Duodenal mucosa (tissue), 2 donors: ENCODE results near the gene CRTC1.

Source experiments
- H3K27ac ChIP-seq: one replicate; pipeline ENCODE4 v1.7.0; 2013; ENCODE audit warnings: low read depth, low read length
- H3K27me3 ChIP-seq, 2 donors: one replicate each; pipeline ENCODE4 v1.7.0; 2013; ENCODE audit warnings: low read length in 2 of 2, control low read depth in 1 of 2; ENCODE audit not compliant: insufficient read depth in 2 of 2, control insufficient read depth in 1 of 2
- H3K36me3 ChIP-seq, 2 donors: one replicate each; pipeline ENCODE4 v1.7.0; 2013; ENCODE audit warnings: low read length in 2 of 2, control low read depth in 1 of 2; ENCODE audit not compliant: insufficient read depth in 2 of 2, control insufficient read depth in 1 of 2
- H3K4me1 ChIP-seq, 2 donors: one replicate each; pipeline ENCODE4 v1.7.0; 2013; ENCODE audit warnings: low read length in 2 of 2, control low read depth in 1 of 2; ENCODE audit not compliant: insufficient read depth in 2 of 2, control insufficient read depth in 1 of 2
- H3K4me3 ChIP-seq, 2 donors: one replicate each; pipeline ENCODE4 v1.7.0; 2013; ENCODE audit warnings: low read length in 2 of 2, low read depth in 1 of 2
- H3K9ac ChIP-seq, 2 donors: one replicate each; pipeline ENCODE4 v1.7.0; 2013; ENCODE audit warnings: low read length in 2 of 2, low read depth in 1 of 2
- H3K9me3 ChIP-seq, 2 donors: one replicate each; pipeline ENCODE4 v1.7.0; 2013; ENCODE audit warnings: low read length in 2 of 2, control low read depth in 1 of 2; ENCODE audit not compliant: control insufficient read depth in 1 of 2

CRTC1 gene

DNA sequence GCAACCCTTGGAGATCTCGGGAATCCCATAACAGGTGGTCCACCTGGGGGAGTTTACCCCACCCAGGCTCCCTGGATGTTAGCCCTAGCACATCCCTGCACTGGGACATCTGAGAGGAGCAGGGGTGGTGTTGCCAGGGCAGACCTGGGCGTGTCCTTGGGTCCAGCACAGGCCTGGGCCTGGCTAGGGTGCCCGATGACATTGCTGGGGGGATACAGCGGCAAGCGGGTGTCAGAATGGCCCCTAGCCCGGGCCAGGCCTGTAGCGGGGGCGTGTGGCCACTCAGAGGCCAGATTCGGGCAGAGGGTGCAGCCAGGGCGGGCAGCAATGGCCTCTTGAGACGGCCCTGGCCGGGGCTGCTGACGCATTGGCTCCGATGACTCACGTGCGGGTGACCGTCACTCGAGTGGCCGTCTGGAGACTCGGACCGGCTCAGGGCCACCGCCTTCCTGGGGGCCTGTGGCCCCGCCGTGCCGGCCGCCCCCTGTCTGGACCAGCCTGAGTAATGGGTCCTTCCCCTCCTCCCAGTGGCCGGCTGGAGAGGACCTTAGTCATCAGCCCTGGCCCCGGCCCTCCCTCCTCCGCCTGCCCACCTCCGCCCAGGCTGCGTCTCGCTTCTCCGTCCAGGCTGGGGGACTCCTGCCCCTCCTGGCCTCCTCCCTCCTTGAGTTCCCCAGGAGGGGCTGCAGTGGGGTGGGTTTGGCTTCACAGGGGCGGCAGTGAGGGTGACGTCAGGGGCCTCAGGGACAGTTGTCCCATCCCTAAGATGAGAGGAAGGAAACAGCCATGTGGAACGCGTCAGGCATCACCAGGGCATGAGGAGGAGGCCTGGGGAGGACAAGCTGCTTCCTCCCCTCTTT, 23.2 kb upstream of the CRTC1 start:
- no peaks in the 10 kb centered on the region for H3K27me3 ChIP-seq
- H3K9me3 ChIP-seq = no peaks in the 10 kb centered on the region
- H3K4me1 ChIP-seq = peaks cover 3 to 8% of the 10 kb centered on the region in 2 donors
- H3K36me3 ChIP-seq = peaks cover 0 to 2% of the 10 kb centered on the region in 2 donors
- H3K4me3 ChIP-seq = no peak overlapping the region
- H3K9ac ChIP-seq = no peak overlapping the region
- H3K27ac ChIP-seq = peak overlapping the region; percentile 47

DNA sequence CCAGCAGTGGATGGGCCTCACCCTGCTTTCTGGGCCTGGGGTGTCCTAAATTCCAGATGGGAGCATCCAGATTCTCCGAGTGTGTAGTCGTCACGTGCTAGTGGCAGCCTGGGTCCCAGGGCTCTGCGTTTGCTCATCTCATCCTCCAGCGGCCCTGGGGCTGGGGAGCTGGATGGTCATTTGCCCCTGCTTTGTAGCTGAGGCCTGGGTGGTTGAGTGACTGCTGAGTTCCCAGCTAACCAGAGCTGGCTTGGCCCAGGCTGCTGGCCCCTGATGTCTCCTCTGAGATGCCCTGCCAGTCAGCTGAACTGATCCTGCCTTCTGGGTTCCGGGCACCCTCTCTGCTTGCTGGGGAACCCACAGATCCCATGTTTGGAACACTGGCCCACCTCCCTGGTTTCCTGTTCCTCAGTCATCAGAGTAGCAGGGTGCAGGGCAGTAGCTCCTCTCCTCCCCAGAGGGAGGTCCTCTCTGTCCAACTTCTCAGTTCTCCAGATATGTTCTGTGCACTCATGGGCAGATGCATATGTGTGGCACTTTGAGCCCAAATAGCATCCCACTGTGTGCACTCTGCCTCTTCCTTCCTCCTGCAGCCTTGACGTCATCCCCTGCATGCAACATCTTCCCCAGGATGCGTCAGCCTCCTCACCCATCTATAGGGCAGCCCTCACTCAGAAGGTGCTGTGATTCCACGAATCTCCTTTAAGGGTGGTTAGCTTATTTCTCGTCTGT, 22.4 kb upstream of the CRTC1 start:
- Histone ChIP-seq H3K36me3 (peaks cover 0 to 8% of the 10 kb centered on the region in 2 donors), H3K4me1 (peaks cover 3 to 8% of the 10 kb centered on the region in 2 donors), H3K9ac (no peak overlapping the region), H3K27me3 (no peaks in the 10 kb centered on the region), H3K27ac (peak overlapping the region; percentile 32), H3K9me3 (no peaks in the 10 kb centered on the region), H3K4me3 (no peak overlapping the region)

- Histone ChIP-seq H3K27ac (no peak overlapping the region), H3K4me1 (peaks cover 3 to 8% of the 10 kb centered on the region in 2 donors)
Observed at GRCh38 chr19:18662972-18663732, 20.3 kb upstream of the CRTC1 start.

GRCh38 chr19:18663940-18664530, 19.4 kb upstream of the CRTC1 start:
- no peak overlapping the region for H3K27ac ChIP-seq
- H3K9ac ChIP-seq = no peak overlapping the region
- no peaks in the 10 kb centered on the region for H3K27me3 ChIP-seq
- no peaks in the 10 kb centered on the region for H3K9me3 ChIP-seq
- no peak overlapping the region for H3K4me3 ChIP-seq
- H3K4me1 ChIP-seq = peaks cover under 1 to 3% of the 10 kb centered on the region in 2 donors
- H3K36me3 ChIP-seq = peaks cover 5 to 26% of the 10 kb centered on the region in 2 donors

More at GRCh38 chr19:18662972-18663732, 20.3 kb upstream of the CRTC1 start:
- peaks cover 1 to 18% of the 10 kb centered on the region in 2 donors for H3K36me3 ChIP-seq
- no peak overlapping the region for H3K4me3 ChIP-seq
- H3K27me3 ChIP-seq = no peaks in the 10 kb centered on the region
- H3K9ac ChIP-seq = no peak overlapping the region
- no peaks in the 10 kb centered on the region for H3K9me3 ChIP-seq

DNA sequence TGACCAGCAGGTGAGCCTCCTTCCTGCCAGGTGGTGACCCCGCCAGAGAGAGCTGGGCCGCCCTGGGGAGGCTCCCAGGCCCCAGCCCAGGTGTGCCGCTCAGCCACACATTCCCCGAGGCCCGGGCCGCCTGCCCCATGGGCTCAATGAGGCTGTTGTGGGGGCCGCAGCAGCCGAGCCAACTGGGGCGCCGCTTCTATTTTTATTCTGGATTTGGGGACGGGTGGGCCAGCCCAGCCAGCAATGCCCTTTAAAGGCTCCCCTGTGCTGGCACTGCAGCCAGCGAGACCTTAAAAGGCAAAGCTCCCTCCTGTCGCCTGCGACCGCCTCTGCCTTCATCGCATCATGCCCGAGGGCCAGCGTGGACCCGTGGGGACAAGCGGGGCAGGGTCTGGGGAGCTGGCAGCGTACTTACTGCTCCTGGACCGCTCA, 17.7 kb upstream of the CRTC1 start:
- Histone ChIP-seq H3K27me3 (no peaks in the 10 kb centered on the region), H3K27ac (no peak overlapping the region), H3K4me1 (no peaks in the 10 kb centered on the region), H3K4me3 (no peak overlapping the region), H3K36me3 (peaks cover 5 to 33% of the 10 kb centered on the region in 2 donors), H3K9me3 (no peaks in the 10 kb centered on the region), H3K9ac (no peak overlapping the region)

DNA sequence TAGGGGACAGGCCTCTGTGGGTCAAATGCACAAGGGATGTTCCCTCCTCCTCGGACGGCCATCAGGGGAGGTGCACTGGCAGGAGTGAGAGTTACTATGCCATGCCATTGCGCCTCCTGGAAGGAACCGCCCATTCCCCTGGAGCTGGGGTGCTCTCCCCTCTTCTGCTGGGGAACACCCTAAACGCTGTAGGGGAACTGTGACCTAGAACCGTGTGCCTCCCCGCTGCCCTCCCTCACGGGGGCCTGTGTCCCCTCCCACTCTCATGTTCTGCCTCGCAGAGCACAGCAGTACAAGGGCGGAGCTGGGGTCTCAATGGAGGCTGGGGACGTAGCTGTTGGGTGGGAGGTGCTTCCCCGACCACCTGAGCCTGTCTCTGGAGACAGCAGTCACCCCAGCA, 17.2 kb upstream of the CRTC1 start:
- Histone ChIP-seq H3K9ac (no peak overlapping the region), H3K27ac (no peak overlapping the region), H3K36me3 (peaks cover 5 to 33% of the 10 kb centered on the region in 2 donors), H3K4me1 (no peaks in the 10 kb centered on the region), H3K9me3 (no peaks in the 10 kb centered on the region), H3K27me3 (no peaks in the 10 kb centered on the region), H3K4me3 (no peak overlapping the region)

DNA sequence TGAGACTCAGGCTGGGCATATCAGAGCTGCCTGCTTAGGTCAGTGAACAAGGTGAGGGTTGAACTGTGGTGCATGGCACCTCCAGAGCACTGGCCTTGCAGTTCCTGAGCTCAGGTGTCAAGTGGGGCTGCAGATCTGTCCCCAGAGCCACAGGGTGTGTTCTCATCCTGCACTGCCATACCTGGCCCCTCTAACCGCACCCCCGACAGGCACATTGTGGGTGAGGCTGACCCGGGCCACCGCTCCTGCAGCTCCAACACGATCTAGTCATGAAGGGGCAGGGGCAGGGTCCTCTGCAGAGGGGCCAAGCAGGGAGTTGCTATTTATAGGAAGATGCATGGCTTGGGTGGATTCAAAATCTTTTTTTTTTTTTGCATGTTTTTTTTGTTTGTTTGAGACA, 16.7 kb upstream of the CRTC1 start:
- H3K4me3 ChIP-seq = no peak overlapping the region
- H3K4me1 ChIP-seq = no peaks in the 10 kb centered on the region
- no peak overlapping the region for H3K9ac ChIP-seq
- H3K27me3 ChIP-seq = no peaks in the 10 kb centered on the region
- H3K27ac ChIP-seq = no peak overlapping the region
- no peaks in the 10 kb centered on the region for H3K9me3 ChIP-seq
- H3K36me3 ChIP-seq = peaks cover 5 to 33% of the 10 kb centered on the region in 2 donors

DNA sequence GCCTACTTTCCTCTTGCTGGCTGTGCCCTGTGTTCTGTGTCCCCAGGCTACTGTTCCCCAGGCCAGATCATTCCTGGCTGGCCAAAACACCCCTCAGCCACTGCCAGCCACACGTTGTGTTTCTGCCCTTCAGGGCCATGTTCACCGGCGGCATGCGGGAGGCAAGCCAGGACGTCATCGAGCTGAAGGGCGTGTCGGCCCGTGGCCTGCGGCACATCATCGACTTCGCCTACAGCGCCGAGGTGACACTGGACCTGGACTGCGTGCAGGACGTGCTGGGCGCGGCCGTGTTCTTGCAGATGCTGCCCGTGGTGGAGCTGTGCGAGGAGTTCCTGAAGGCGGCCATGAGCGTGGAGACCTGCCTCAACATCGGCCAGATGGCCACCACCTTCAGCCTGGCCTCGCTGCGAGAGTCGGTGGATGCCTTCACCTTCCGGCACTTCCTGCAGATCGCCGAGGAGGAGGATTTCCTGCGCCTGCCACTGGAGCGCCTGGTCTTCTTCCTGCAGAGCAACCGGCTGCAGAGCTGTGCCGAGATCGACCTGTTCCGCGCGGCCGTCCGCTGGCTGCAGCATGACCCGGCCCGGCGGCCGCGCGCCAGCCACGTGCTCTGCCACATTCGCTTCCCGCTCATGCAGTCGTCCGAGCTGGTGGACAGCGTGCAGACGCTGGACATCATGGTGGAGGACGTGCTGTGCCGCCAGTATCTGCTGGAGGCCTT, 15.8 kb upstream of the CRTC1 start:
- Histone ChIP-seq H3K4me1 (no peaks in the 10 kb centered on the region), H3K27me3 (no peaks in the 10 kb centered on the region), H3K4me3 (no peak overlapping the region), H3K36me3 (peaks cover 5 to 33% of the 10 kb centered on the region in 2 donors), H3K9ac (no peak overlapping the region), H3K27ac (no peak overlapping the region), H3K9me3 (no peaks in the 10 kb centered on the region)

DNA sequence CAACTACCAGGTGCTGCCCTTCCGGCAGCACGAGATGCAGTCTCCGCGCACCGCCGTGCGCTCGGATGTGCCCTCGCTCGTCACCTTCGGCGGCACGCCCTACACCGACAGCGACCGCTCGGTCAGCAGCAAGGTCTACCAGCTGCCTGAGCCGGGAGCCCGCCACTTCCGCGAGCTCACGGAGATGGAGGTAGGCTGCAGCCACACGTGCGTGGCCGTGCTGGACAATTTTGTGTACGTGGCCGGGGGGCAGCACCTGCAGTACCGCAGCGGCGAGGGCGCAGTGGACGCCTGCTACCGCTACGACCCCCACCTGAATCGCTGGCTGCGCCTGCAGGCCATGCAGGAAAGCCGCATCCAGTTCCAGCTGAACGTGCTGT, 15.2 kb upstream of the CRTC1 start:
- no peaks in the 10 kb centered on the region for H3K4me1 ChIP-seq

More for the DNA sequence above, 15.2 kb upstream of the CRTC1 start:
- Histone ChIP-seq H3K36me3 (peaks cover 5 to 33% of the 10 kb centered on the region in 2 donors), H3K9ac (no peak overlapping the region), H3K4me3 (no peak overlapping the region), H3K27ac (no peak overlapping the region), H3K9me3 (no peaks in the 10 kb centered on the region), H3K27me3 (no peaks in the 10 kb centered on the region)
